Small intestine (tissue), 7 donors: ENCODE results near the gene NEU3. TPM values are rescaled to one million over a fixed set of nuclear protein-coding genes. Genes with fewer than 3 reads are reported as not detected.
"Not testable (repeated sequence)": the region's sequence is repeated elsewhere in the genome, so short reads cannot be mapped to it uniquely, and the experiment has no call there.

Source experiments
- DNase-seq, 2 donors: peaks; one replicate each; pipeline versions ENCODE4 v3.0.0 to v3.0.0-alpha.2; 2013
- FAIRE-seq: peaks from 2 replicates; lab custom pipeline; 2012; peaks lifted over from hg19 to GRCh38; lab: Jason Lieb, UNC
- H3K27ac ChIP-seq, 3 donors: one replicate each; pipeline ENCODE4 v1.5.1; 2013; ENCODE audit warnings: low read length in 2 of 3, mild to moderate bottlenecking in 2 of 3, control low read depth in 1 of 3, inconsistent platforms in 1 of 3, low read depth in 1 of 3, moderate library complexity in 1 of 3
- H3K27me3 ChIP-seq, 3 donors: one replicate each; pipeline ENCODE4 v1.6.1; 2013; ENCODE audit warnings: low read length in 3 of 3, inconsistent platforms in 1 of 3; ENCODE audit not compliant: control insufficient read depth in 3 of 3, insufficient read depth in 3 of 3
- H3K36me3 ChIP-seq, 3 donors: one replicate each; pipeline ENCODE4 v1.6.1; 2013; ENCODE audit warnings: low read length in 3 of 3, inconsistent platforms in 1 of 3, low read depth in 1 of 3, mild to moderate bottlenecking in 1 of 3, moderate library complexity in 1 of 3; ENCODE audit not compliant: control insufficient read depth in 3 of 3, insufficient read depth in 2 of 3
- H3K4me1 ChIP-seq, 3 donors: one replicate each; pipeline ENCODE4 v1.6.1; 2013; ENCODE audit warnings: low read length in 2 of 3, inconsistent platforms in 1 of 3, low read depth in 1 of 3, mild to moderate bottlenecking in 1 of 3, moderate library complexity in 1 of 3; ENCODE audit not compliant: control insufficient read depth in 3 of 3, insufficient read depth in 2 of 3
- H3K4me3 ChIP-seq, 3 donors: one replicate each; pipeline ENCODE4 v1.5.1; 2013; ENCODE audit warnings: low read length in 3 of 3, control low read depth in 1 of 3, inconsistent platforms in 1 of 3, low read depth in 1 of 3, mild to moderate bottlenecking in 1 of 3, moderate library complexity in 1 of 3
- H3K9me3 ChIP-seq, 2 donors: one replicate each; pipeline ENCODE4 v1.6.1; 2013; ENCODE audit warnings: low read depth in 1 of 2, low read length in 1 of 2; ENCODE audit not compliant: control insufficient read depth in 2 of 2, insufficient read depth in 1 of 2
- WGBS, 3 donors: extraction: QIAGEN DNeasy Blood & Tissue Kit; methylation state at CpG; one replicate each; pipeline ENCODE4 v1.1.7; 2013; 5-methylcytosine and 5-hydroxymethylcytosine counted together
- polyA plus RNA-seq, 4 donors: library from polyadenylated mRNA; stranded (reverse) in 3 of 4; unstranded in 1 of 4; fragments of 200-250 nt in 3 of 4; fragments of 120-200 nt in 1 of 4; gene quantifications; one replicate each; pipeline versions ENCODE4 v1.2.1 to v1.2.3, GENCODE V29; 2013
- donor health status: healthy with polysubstance abuse.
- donor health status: control.
- donor health status: control.
- donor health status: Bipolar disorder and iron deficiency.
- donor health status: healthy.

Gene NEU3
- polyA plus RNA-seq, 4 donors, result 0.89 to 12.1 (median 2.7) TPM

GRCh38 chr11:75033916-75034315 lies 45.2 kb downstream of the NEU3 start:
- DNase-seq (no peak), FAIRE-seq (no peak)
- no peaks in the 10 kb centered on the region for H3K36me3 ChIP-seq
- no peaks in the 10 kb centered on the region for H3K9me3 ChIP-seq
- H3K27ac ChIP-seq, result no peak overlapping the region
- H3K4me1 ChIP-seq, result peaks cover 0 to 54% (median 2%) of the 10 kb centered on the region in 3 donors
- H3K4me3 ChIP-seq, result no peak overlapping the region
- H3K27me3 ChIP-seq, result no peaks in the 10 kb centered on the region
- 86 to 90% (median 87%) methylated on average over 3 of the region's 3 CpGs for WGBS, 3 donors

- 70 to 76% (median 72%) methylated on average over 5 of the region's 5 CpGs for WGBS, 3 donors
- peaks cover 0 to 62% (median 2%) of the 10 kb centered on the region in 3 donors for H3K4me1 ChIP-seq
- no peak overlapping the region for H3K4me3 ChIP-seq
- no peak for DNase-seq
- peaks cover 0 to 1% of the 10 kb centered on the region in 2 donors for H3K9me3 ChIP-seq
- H3K36me3 ChIP-seq, result no peaks in the 10 kb centered on the region
- no peaks in the 10 kb centered on the region for H3K27me3 ChIP-seq
- H3K27ac ChIP-seq, result peak overlapping the region in 1 of 3 donors; percentile 76
- FAIRE-seq, result no peak
Observed at GRCh38 chr11:75035256-75035655, 46.5 kb downstream of the NEU3 start.

GRCh38 chr11:75035911-75036565 lies 47.3 kb downstream of the NEU3 start:
- H3K9me3 ChIP-seq, result peaks cover 0 to 6% of the 10 kb centered on the region in 2 donors
- peaks cover 0 to 62% (median 2%) of the 10 kb centered on the region in 3 donors for H3K4me1 ChIP-seq
- FAIRE-seq, result no peak
- H3K27me3 ChIP-seq, result no peaks in the 10 kb centered on the region
- 34 to 64% (median 57%) methylated on average over 3 of the region's 3 CpGs for WGBS, 3 donors
- no peak overlapping the region for H3K4me3 ChIP-seq
- H3K27ac ChIP-seq, result peak overlapping the region in 2 of 3 donors; percentile 17 to 76
- peak; percentile 52 to 80 for DNase-seq
- H3K36me3 ChIP-seq, result no peaks in the 10 kb centered on the region

GRCh38 chr11:75040167-75040770 lies 51.5 kb downstream of the NEU3 start:
- H3K9me3 ChIP-seq, result peaks cover 0 to 6% of the 10 kb centered on the region in 2 donors
- H3K36me3 ChIP-seq, result no peaks in the 10 kb centered on the region
- H3K4me3 ChIP-seq, result no peak overlapping the region
- DNase-seq (no peak), FAIRE-seq (no peak)
- peaks cover 0 to 22% (median under 1%) of the 10 kb centered on the region in 3 donors for H3K4me1 ChIP-seq
- no peak overlapping the region for H3K27ac ChIP-seq
- 89 to 93% (median 92%) methylated on average over 11 of the region's 11 CpGs for WGBS, 3 donors
- no peaks in the 10 kb centered on the region for H3K27me3 ChIP-seq

GRCh38 chr11:75041263-75041662 lies 52.5 kb downstream of the NEU3 start:
- Histone ChIP-seq H3K27me3 (no peaks in the 10 kb centered on the region), H3K36me3 (no peaks in the 10 kb centered on the region), H3K4me3 (no peak overlapping the region), H3K27ac (no peak overlapping the region), H3K4me1 (peaks cover 0 to 14% (median 0%) of the 10 kb centered on the region in 3 donors), H3K9me3 (peaks cover 0 to 6% of the 10 kb centered on the region in 2 donors)
- FAIRE-seq (no peak), DNase-seq (no peak)
- 75 to 97% (median 86%) methylated on average over 2 of the region's 2 CpGs for WGBS, 3 donors

- not testable (repeated sequence) for H3K36me3 ChIP-seq, H3K9me3 ChIP-seq, H3K27me3 ChIP-seq, H3K27ac ChIP-seq, H3K4me1 ChIP-seq, FAIRE-seq, H3K4me3 ChIP-seq, DNase-seq
- WGBS, 3 donors, result 41 to 77% (median 53%) methylated on average over 3 of the region's 3 CpGs
Observed at GRCh38 chr11:75041821-75042220, 53.1 kb downstream of the NEU3 start.

GRCh38 chr11:75044381-75045170 lies 55.8 kb downstream of the NEU3 start:
- not testable (repeated sequence) for DNase-seq, H3K27ac ChIP-seq, H3K4me3 ChIP-seq, H3K36me3 ChIP-seq, H3K4me1 ChIP-seq, H3K27me3 ChIP-seq, FAIRE-seq, H3K9me3 ChIP-seq
- WGBS, 3 donors, result 81 to 89% (median 82%) methylated on average over 15 of the region's 15 CpGs

- not testable (repeated sequence) for H3K27me3 ChIP-seq, H3K27ac ChIP-seq, H3K4me3 ChIP-seq, H3K36me3 ChIP-seq, FAIRE-seq, DNase-seq, H3K9me3 ChIP-seq, H3K4me1 ChIP-seq
- 79 to 83% (median 83%) methylated on average over 5 of the region's 5 CpGs for WGBS, 3 donors
Observed at GRCh38 chr11:75046668-75047067, 57.9 kb downstream of the NEU3 start.
